SU-DHL-6 (cell line): ENCODE measurements around the gene CACNB3.

Source experiments
- EZH2phosphoT487 ChIP-seq: fragments of 200-600 bp; sonication (generic), shearing (Covaris generic); conservative IDR thresholded peaks from 2 replicates; pipeline ENCODE4 v1.6.1; 2018; ENCODE audit warnings: mild to moderate bottlenecking, antibody characterized with exemption, low read length, moderate library complexity, mixed read lengths
- TF ChIP-seq, protein P1 (sequence below): fragments of 200-600 bp; sonication (generic); IDR thresholded peaks from one replicate; pipeline ENCODE4 v1.5.1; 2017; ENCODE audit warnings: antibody characterized with exemption, mild to moderate bottlenecking, low read length, moderate library complexity; ENCODE audit not compliant: insufficient read depth, poor library complexity, severe bottlenecking

DNA sequence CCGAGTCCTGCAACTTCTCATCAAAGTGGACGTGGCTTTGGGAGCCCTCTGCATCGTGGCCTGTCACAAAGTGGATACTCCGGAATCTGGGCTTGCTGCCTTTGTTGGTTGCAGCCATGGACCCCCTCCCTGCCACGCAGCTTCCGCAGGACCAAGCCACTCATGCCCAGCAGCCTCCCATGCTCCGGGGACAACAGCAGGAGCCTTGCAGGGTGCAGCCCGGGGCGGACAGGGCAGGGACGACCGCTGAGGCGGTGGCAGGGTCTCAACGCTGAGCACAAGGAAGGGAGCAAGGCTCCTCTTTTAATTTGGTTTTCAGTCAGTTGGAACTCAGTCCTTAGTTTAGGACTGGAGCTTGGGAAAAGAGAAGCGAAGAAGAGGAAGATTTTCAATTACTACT is 17.3 kb upstream of the CACNB3 start:
- TF ChIP-seq, protein P1, sequence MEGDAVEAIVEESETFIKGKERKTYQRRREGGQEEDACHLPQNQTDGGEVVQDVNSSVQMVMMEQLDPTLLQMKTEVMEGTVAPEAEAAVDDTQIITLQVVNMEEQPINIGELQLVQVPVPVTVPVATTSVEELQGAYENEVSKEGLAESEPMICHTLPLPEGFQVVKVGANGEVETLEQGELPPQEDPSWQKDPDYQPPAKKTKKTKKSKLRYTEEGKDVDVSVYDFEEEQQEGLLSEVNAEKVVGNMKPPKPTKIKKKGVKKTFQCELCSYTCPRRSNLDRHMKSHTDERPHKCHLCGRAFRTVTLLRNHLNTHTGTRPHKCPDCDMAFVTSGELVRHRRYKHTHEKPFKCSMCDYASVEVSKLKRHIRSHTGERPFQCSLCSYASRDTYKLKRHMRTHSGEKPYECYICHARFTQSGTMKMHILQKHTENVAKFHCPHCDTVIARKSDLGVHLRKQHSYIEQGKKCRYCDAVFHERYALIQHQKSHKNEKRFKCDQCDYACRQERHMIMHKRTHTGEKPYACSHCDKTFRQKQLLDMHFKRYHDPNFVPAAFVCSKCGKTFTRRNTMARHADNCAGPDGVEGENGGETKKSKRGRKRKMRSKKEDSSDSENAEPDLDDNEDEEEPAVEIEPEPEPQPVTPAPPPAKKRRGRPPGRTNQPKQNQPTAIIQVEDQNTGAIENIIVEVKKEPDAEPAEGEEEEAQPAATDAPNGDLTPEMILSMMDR, result no peak
- no peak for TF ChIP-seq EZH2phosphoT487
